PC-9 (cell line): ENCODE results near the gene ZBTB21.

Source experiments
- EZH2 ChIP-seq: fragments of 200-600 bp; sonication (generic); IDR thresholded peaks from 2 replicates; pipeline ENCODE4 v1.8.0; 2017; ENCODE audit warnings: antibody characterized with exemption, low read depth
- TF ChIP-seq, protein P1 (sequence below): fragments of 200-600 bp; sonication (generic); conservative IDR thresholded peaks from 2 replicates; pipeline ENCODE4 v1.6.1; 2017; ENCODE audit warnings: mixed run types, antibody characterized with exemption, mild to moderate bottlenecking, moderate library complexity

GRCh38 chr21:42032968-42033367 is 22.8 kb upstream of the ZBTB21 start:
- TF ChIP-seq, protein P1, sequence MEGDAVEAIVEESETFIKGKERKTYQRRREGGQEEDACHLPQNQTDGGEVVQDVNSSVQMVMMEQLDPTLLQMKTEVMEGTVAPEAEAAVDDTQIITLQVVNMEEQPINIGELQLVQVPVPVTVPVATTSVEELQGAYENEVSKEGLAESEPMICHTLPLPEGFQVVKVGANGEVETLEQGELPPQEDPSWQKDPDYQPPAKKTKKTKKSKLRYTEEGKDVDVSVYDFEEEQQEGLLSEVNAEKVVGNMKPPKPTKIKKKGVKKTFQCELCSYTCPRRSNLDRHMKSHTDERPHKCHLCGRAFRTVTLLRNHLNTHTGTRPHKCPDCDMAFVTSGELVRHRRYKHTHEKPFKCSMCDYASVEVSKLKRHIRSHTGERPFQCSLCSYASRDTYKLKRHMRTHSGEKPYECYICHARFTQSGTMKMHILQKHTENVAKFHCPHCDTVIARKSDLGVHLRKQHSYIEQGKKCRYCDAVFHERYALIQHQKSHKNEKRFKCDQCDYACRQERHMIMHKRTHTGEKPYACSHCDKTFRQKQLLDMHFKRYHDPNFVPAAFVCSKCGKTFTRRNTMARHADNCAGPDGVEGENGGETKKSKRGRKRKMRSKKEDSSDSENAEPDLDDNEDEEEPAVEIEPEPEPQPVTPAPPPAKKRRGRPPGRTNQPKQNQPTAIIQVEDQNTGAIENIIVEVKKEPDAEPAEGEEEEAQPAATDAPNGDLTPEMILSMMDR, result no peak
- TF ChIP-seq EZH2, result no peak
